ENCODE results near the gene CCNDBP1.
"Not testable (repeated sequence)": the region's sequence is repeated elsewhere in the genome, so short reads cannot be mapped to it uniquely, and the experiment has no call there.

Gene CCNDBP1

GRCh38 chr15:43196760-43197548, 11.8 kb downstream of the CCNDBP1 start:
- Histone ChIP-seq H2AFZ (ENCODE audit: low read depth, low read length) (no peak overlapping the region), H3K36me3 (ENCODE audit: insufficient read depth, low read length) (peaks cover 25% of the 10 kb centered on the region), H4K20me1 (ENCODE audit: insufficient read depth, low read length) (no peaks in the 10 kb centered on the region), H3K4me3 (ENCODE audit: low read depth in 1 of 2, low read length in 2 of 2) (no peak overlapping the region), H3K79me2 (ENCODE audit: insufficient read depth, low read length) (no peaks in the 10 kb centered on the region), H3K4me1 (ENCODE audit: insufficient read depth, low read length) (no peaks in the 10 kb centered on the region), H3K4me2 (ENCODE audit: insufficient read depth, low read length) (no peak overlapping the region), H3K27me3 (ENCODE audit: insufficient read depth, low read length, poor library complexity) (no peaks in the 10 kb centered on the region), H3K27ac (ENCODE audit: low read length) (no peak overlapping the region), H3K9ac (ENCODE audit: low read depth, low read length) (no peak overlapping the region), H3K9me3 (ENCODE audit: insufficient read depth, low read length, severe bottlenecking) (no peaks in the 10 kb centered on the region)
- ATAC-seq (ENCODE audit: insufficient read depth, low read depth) (no peak), DNase-seq (no peak)
- no peak for TF ChIP-seq EZH2 (IDR thresholded peaks at IDR 0.05; ENCODE audit: borderline replicate concordance, low read depth, low read length, severe bottlenecking)
- TF ChIP-seq, protein P1, sequence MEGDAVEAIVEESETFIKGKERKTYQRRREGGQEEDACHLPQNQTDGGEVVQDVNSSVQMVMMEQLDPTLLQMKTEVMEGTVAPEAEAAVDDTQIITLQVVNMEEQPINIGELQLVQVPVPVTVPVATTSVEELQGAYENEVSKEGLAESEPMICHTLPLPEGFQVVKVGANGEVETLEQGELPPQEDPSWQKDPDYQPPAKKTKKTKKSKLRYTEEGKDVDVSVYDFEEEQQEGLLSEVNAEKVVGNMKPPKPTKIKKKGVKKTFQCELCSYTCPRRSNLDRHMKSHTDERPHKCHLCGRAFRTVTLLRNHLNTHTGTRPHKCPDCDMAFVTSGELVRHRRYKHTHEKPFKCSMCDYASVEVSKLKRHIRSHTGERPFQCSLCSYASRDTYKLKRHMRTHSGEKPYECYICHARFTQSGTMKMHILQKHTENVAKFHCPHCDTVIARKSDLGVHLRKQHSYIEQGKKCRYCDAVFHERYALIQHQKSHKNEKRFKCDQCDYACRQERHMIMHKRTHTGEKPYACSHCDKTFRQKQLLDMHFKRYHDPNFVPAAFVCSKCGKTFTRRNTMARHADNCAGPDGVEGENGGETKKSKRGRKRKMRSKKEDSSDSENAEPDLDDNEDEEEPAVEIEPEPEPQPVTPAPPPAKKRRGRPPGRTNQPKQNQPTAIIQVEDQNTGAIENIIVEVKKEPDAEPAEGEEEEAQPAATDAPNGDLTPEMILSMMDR (IDR thresholded peaks at IDR 0.05; ENCODE audit: borderline replicate concordance, extremely low read depth, low read length, poor library complexity, severe bottlenecking) = no peak

DNA sequence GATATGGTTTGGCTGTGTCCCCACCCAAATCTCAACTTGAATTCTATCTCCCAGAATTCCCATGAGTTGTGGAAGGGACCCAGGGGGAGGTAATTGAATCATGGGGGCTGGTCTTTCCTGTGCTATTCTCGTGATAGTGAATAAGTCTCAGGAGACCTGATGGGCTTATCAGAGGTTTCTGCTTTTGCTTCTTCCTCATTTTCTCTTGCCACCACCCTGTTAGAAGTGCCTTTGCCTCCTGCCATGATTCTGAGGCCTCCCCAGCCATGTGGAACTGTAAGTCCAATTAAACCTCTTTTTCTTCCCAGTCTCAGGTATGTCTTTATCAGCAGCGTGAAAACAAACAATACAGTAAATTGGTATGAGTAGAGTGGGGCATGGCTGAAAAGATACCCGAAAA, 12.6 kb downstream of the CCNDBP1 start:
- H3K9me3 ChIP-seq (ENCODE audit: insufficient read depth, low read length, severe bottlenecking); H2AFZ ChIP-seq (ENCODE audit: low read depth, low read length); H3K9ac ChIP-seq (ENCODE audit: low read depth, low read length); H3K27ac ChIP-seq (ENCODE audit: low read length); H4K20me1 ChIP-seq (ENCODE audit: insufficient read depth, low read length); H3K4me2 ChIP-seq (ENCODE audit: insufficient read depth, low read length); H3K79me2 ChIP-seq (ENCODE audit: insufficient read depth, low read length); H3K4me3 ChIP-seq (ENCODE audit: low read depth in 1 of 2, low read length in 2 of 2); DNase-seq; H3K4me1 ChIP-seq (ENCODE audit: insufficient read depth, low read length); ATAC-seq (ENCODE audit: insufficient read depth, low read depth); H3K27me3 ChIP-seq (ENCODE audit: insufficient read depth, low read length, poor library complexity): not testable (repeated sequence)
- peaks cover 16% of the 10 kb centered on the region; the same call in 1 of the 2 replicates for H3K36me3 ChIP-seq (ENCODE audit: insufficient read depth, low read length)

GRCh38 chr15:43198556-43198955, 13.4 kb downstream of the CCNDBP1 start:
- not testable (repeated sequence) for H4K20me1 ChIP-seq (ENCODE audit: insufficient read depth, low read length); H3K27me3 ChIP-seq (ENCODE audit: insufficient read depth, low read length, poor library complexity); H2AFZ ChIP-seq (ENCODE audit: low read depth, low read length); H3K79me2 ChIP-seq (ENCODE audit: insufficient read depth, low read length); H3K4me2 ChIP-seq (ENCODE audit: insufficient read depth, low read length); H3K4me3 ChIP-seq (ENCODE audit: low read depth in 1 of 2, low read length in 2 of 2); ATAC-seq (ENCODE audit: insufficient read depth, low read depth); H3K4me1 ChIP-seq (ENCODE audit: insufficient read depth, low read length); H3K9ac ChIP-seq (ENCODE audit: low read depth, low read length); H3K27ac ChIP-seq (ENCODE audit: low read length); DNase-seq; H3K9me3 ChIP-seq (ENCODE audit: insufficient read depth, low read length, severe bottlenecking)
- H3K36me3 ChIP-seq (ENCODE audit: insufficient read depth, low read length) = peaks cover 13% of the 10 kb centered on the region; the same call in 1 of the 2 replicates

- H3K4me3 ChIP-seq (ENCODE audit: low read depth in 1 of 2, low read length in 2 of 2) = no peak overlapping the region
- ATAC-seq (ENCODE audit: insufficient read depth, low read depth) (no peak), DNase-seq (no peak)
- no peaks in the 10 kb centered on the region for H4K20me1 ChIP-seq (ENCODE audit: insufficient read depth, low read length)
- no peaks in the 10 kb centered on the region for H3K79me2 ChIP-seq (ENCODE audit: insufficient read depth, low read length)
- no peaks in the 10 kb centered on the region for H3K9me3 ChIP-seq (ENCODE audit: insufficient read depth, low read length, severe bottlenecking)
- no peak overlapping the region for H2AFZ ChIP-seq (ENCODE audit: low read depth, low read length)
- H3K4me2 ChIP-seq (ENCODE audit: insufficient read depth, low read length) = no peak overlapping the region
- H3K27ac ChIP-seq (ENCODE audit: low read length) = no peak overlapping the region
- no peaks in the 10 kb centered on the region for H3K4me1 ChIP-seq (ENCODE audit: insufficient read depth, low read length)
- no peak overlapping the region for H3K9ac ChIP-seq (ENCODE audit: low read depth, low read length)
- no peaks in the 10 kb centered on the region for H3K27me3 ChIP-seq (ENCODE audit: insufficient read depth, low read length, poor library complexity)
- TF ChIP-seq, protein P1 (IDR thresholded peaks at IDR 0.05; ENCODE audit: borderline replicate concordance, extremely low read depth, low read length, poor library complexity, severe bottlenecking) = no peak
- TF ChIP-seq EZH2 (IDR thresholded peaks at IDR 0.05; ENCODE audit: borderline replicate concordance, low read depth, low read length, severe bottlenecking) = no peak
- H3K36me3 ChIP-seq (ENCODE audit: insufficient read depth, low read length) = peaks cover 13% of the 10 kb centered on the region; the same call in 1 of the 2 replicates
Measured at GRCh38 chr15:43198992-43199391, 13.8 kb downstream of the CCNDBP1 start.

Data from DND-41 (cell line).